Activated CD8-positive, alpha-beta memory T cell treated with anti-CD3 and anti-CD28 coated beads, Interleukin-2, amount 50 U/mL, for 24 hours (primary cell): ENCODE data around the gene LRRFIP2.

Experiments
- DNase-seq: peaks from one replicate; pipeline ENCODE4 v3.0.0-alpha.2; 2020; ENCODE audit errors: extremely low read depth

Gene LRRFIP2

GRCh38 chr3:37026851-37027250 is 147.5 kb downstream of the LRRFIP2 start:
- DNase-seq = no peak

DNA sequence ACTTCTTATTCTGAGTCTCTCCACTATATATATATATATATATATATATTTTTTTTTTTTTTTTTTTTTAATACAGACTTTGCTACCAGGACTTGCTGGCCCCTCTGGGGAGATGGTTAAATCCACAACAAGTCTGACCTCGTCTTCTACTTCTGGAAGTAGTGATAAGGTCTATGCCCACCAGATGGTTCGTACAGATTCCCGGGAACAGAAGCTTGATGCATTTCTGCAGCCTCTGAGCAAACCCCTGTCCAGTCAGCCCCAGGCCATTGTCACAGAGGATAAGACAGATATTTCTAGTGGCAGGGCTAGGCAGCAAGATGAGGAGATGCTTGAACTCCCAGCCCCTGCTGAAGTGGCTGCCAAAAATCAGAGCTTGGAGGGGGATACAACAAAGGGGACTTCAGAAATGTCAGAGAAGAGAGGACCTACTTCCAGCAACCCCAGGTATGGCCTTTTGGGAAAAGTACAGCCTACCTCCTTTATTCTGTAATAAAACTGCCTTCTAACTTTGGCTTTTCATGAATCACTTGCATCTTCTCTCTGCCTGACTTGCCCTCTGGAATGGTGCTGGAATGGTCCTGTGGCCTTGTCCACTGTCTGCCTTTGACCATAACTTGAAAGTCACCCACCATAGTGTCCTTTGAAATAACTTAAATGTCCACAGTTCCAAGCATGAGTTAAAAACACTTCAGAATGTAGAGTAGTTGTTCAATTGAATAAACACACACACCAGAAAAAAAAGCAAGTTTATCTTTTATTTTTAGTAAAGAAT is 148.6 kb downstream of the LRRFIP2 start:
- DNase-seq = no peak

GRCh38 chr3:37024820-37025405 is 149.5 kb downstream of the LRRFIP2 start:
- DNase-seq = no peak

- DNase-seq = no peak
Observed at GRCh38 chr3:37024092-37024491, 150.3 kb downstream of the LRRFIP2 start.

DNA sequence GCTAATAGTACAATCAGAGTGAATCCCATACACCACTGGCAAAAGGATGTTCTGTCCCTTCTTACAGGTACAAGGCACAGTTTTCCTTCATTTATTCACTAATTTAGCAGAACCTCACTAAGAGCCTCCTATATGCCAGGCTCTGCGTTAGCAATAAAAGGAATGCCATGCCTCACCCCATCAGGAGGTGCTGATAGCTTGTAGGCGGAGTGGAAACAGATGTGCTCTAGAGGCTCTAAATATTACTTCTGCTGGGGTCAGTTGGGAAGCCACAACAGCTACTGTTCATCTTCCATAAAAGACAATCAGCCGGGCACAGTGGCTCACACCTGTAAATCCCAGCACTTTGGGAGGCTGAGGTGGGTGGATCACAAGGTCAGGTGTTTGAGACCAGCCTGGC is 156.7 kb downstream of the LRRFIP2 start:
- no peak for DNase-seq

- DNase-seq = no peak
Observed at GRCh38 chr3:37016903-37017302, 157.5 kb downstream of the LRRFIP2 start.

DNA sequence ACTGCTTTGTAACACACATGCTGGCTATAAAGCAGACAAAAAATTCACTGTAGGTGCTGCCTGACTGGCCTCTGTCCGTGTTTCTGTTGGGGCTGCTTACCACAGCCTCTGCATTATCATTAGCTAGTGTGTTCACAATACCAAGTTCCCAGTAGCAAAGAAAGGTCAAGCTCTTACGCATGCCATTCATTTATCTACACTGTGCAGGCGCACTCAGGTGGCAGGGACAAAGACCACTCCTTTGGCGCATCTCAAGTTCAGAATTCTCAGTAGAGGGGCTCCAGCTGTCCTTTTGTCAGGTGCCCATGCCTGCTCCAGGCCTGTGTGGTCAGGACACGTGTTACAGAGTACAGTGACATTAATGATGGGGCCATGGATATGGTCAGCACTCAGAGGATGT is 158.7 kb downstream of the LRRFIP2 start:
- no peak for DNase-seq

- no peak for DNase-seq
Observed at GRCh38 chr3:37014620-37015019, 159.8 kb downstream of the LRRFIP2 start.
